ENCODE results near the gene ARL16.

The ARL16 gene

GRCh38 chr17:81646869-81647600, 36.6 kb downstream of the ARL16 start:
- DNase-seq (ENCODE audit: low read depth in 2 of 2), result no peak

GRCh38 chr17:81644976-81645952, 38.3 kb downstream of the ARL16 start:
- no peak for DNase-seq (ENCODE audit: low read depth in 2 of 2)

GRCh38 chr17:81644496-81644895, 39.1 kb downstream of the ARL16 start:
- DNase-seq (ENCODE audit: low read depth in 2 of 2), result no peak

- no peak for DNase-seq (ENCODE audit: low read depth in 2 of 2)
These were observed 41.6 kb downstream of the ARL16 start for GRCh38 chr17:81641825-81642489.

GRCh38 chr17:81640011-81640410, 43.6 kb downstream of the ARL16 start:
- DNase-seq (ENCODE audit: low read depth in 2 of 2), result no peak

GRCh38 chr17:81638683-81639082, 44.9 kb downstream of the ARL16 start:
- no peak for DNase-seq (ENCODE audit: low read depth in 2 of 2)

GRCh38 chr17:81636505-81637288, 46.9 kb downstream of the ARL16 start, which contains the start of the genes NPLOC4 and TSPAN10:
NPLOC4 (minus strand) TSS chr17:81637112; CDS start chr17:81636930, 182 bp downstream.
TSPAN10 (plus strand) TSS chr17:81637196; CDS start chr17:81642413, 5,217 bp downstream.
- peak; percentile 62 to 74 for DNase-seq (ENCODE audit: low read depth in 2 of 2)

GRCh38 chr17:81635973-81636504, 47.6 kb downstream of the ARL16 start:
- DNase-seq (ENCODE audit: low read depth in 2 of 2), result no peak

- DNase-seq (ENCODE audit: low read depth in 2 of 2), result no peak
These were observed 48.2 kb downstream of the ARL16 start for GRCh38 chr17:81635431-81635830.

- DNase-seq (ENCODE audit: low read depth in 2 of 2), result no peak
These were observed 52.1 kb downstream of the ARL16 start for GRCh38 chr17:81631482-81631881.
